Endothelial cell of umbilical vein (primary cell): ENCODE measurements around the gene C2. TPM values are rescaled to one million over a fixed set of nuclear protein-coding genes. Genes with fewer than 3 reads are reported as not detected.

ENCODE experiments used
- BruUV-seq: library from RNA; stranded (reverse); fragments of 400-500 nt; replicated peaks from 2 replicates; lab custom pipeline; 2021; lab: Mats Ljungman, UMichigan
- CTCF ChIA-PET: fragments of 300-600, 350-600 bp; sonication (Branson Sonifier 250); formaldehyde crosslinking; loops from one replicate; lab custom pipeline; 2021; ENCODE audit warnings: antibody characterized with exemption, inconsistent platforms; lab: Charles Lee
- POLR2A ChIA-PET: fragments of 300-600, 350-600 bp; sonication (Branson Sonifier 250); formaldehyde crosslinking; loops from one replicate; lab custom pipeline; 2021; ENCODE audit warnings: antibody characterized with exemption, inconsistent platforms; lab: Charles Lee
- DNase-seq: peaks from one replicate; pipeline ENCODE4 v3.0.0-alpha.2; 2011; ENCODE audit warnings: low read depth, low spot score
- FAIRE-seq: peaks from 2 replicates; lab custom pipeline; 2011; peaks lifted over from hg19 to GRCh38; lab: Jason Lieb, UNC
- H2AFZ ChIP-seq: 2 replicates; pipeline ENCODE4 v1.6.0; 2012; ENCODE audit warnings: low read depth, low read length, control low read depth, inconsistent platforms
- H3K27ac ChIP-seq: 2 replicates; pipeline ENCODE4 v1.5.1; 2011; ENCODE audit warnings: low read depth, mild to moderate bottlenecking, control low read depth, low read length, moderate library complexity; ENCODE audit not compliant: insufficient read depth
- H3K27me3 ChIP-seq, 2 experiments: 2 replicates each; pipeline versions ENCODE4 v1.6.0 to v1.6.1; 2011; ENCODE audit warnings: low read length in 2 of 2, mixed read lengths in 1 of 2; ENCODE audit not compliant: control insufficient read depth in 2 of 2, insufficient read depth in 2 of 2
- H3K36me3 ChIP-seq, 2 experiments: 2 replicates in 1 of 2; 3 replicates in 1 of 2; pipeline ENCODE4 v1.5.1; 2011; ENCODE audit warnings: low read length in 2 of 2, mild to moderate bottlenecking in 1 of 2, moderate library complexity in 1 of 2; ENCODE audit not compliant: control insufficient read depth in 2 of 2, insufficient read depth in 2 of 2; ENCODE audit errors: extremely low read depth in 1 of 2
- H3K4me1 ChIP-seq: 3 replicates; pipeline ENCODE4 v1.5.1; 2011; ENCODE audit warnings: mild to moderate bottlenecking, low read length; ENCODE audit not compliant: control insufficient read depth, insufficient read depth; ENCODE audit errors: extremely low read depth
- H3K4me2 ChIP-seq: 2 replicates; pipeline ENCODE4 v1.6.1; 2011; ENCODE audit warnings: low read length, control low read depth, mixed read lengths; ENCODE audit not compliant: insufficient read depth
- H3K4me3 ChIP-seq, 3 experiments: fragments of 200-600 bp in 1 of 3; sonication (generic), shearing (Covaris generic) in 1 of 3; replicated peaks in 1 of 3; 2 replicates each; pipeline ENCODE4 v1.5.1; 2011 to 2016; ENCODE audit warnings: control low read depth in 3 of 3, low read length in 3 of 3, mild to moderate bottlenecking in 2 of 3, inconsistent platforms in 1 of 3, low read depth in 1 of 3, moderate library complexity in 1 of 3; ENCODE audit not compliant: insufficient read depth in 1 of 3
- H3K79me2 ChIP-seq: 2 replicates; pipeline ENCODE4 v1.6.0; 2012; ENCODE audit warnings: low read length, inconsistent platforms; ENCODE audit not compliant: control insufficient read depth, insufficient read depth
- H3K9ac ChIP-seq: replicated peaks from 2 replicates; pipeline ENCODE3; 2011; ENCODE audit warnings: low read length, control low read depth; ENCODE audit not compliant: insufficient read depth; ENCODE audit errors: extremely low read depth
- H3K9me1 ChIP-seq: replicated peaks from 3 replicates; pipeline ENCODE4 v1.6.0; 2011; ENCODE audit warnings: mild to moderate bottlenecking, low read length; ENCODE audit not compliant: control insufficient read depth, insufficient read depth; ENCODE audit errors: extremely low read depth
- H3K9me3 ChIP-seq: replicated peaks from 2 replicates; pipeline ENCODE4 v1.5.1; 2012; ENCODE audit warnings: low read length, inconsistent platforms; ENCODE audit not compliant: control insufficient read depth, insufficient read depth
- H4K20me1 ChIP-seq: replicated peaks from 2 replicates; pipeline ENCODE3; 2011; ENCODE audit warnings: mild to moderate bottlenecking, low read length; ENCODE audit not compliant: control insufficient read depth, insufficient read depth; ENCODE audit errors: extremely low read depth
- CTCF ChIP-seq, 2 donors: IDR thresholded peaks; 1 replicate in 1 of 2; 2 replicates in 1 of 2; pipeline ENCODE4 v1.5.1; 2011; ENCODE audit warnings: low read length in 2 of 2, mild to moderate bottlenecking in 2 of 2, moderate library complexity in 2 of 2, control low read depth in 1 of 2, inconsistent platforms in 1 of 2, low read depth in 1 of 2; ENCODE audit not compliant: insufficient read depth in 1 of 2; ENCODE audit errors: extremely low read depth in 1 of 2
- EZH2 ChIP-seq: IDR thresholded peaks from 2 replicates; pipeline ENCODE4 v1.6.1; 2012; ENCODE audit warnings: borderline replicate concordance, low read depth, mild to moderate bottlenecking, moderate library complexity, low read length, inconsistent platforms; ENCODE audit not compliant: severe bottlenecking
- GATA2 ChIP-seq: IDR thresholded peaks from 2 replicates; pipeline ENCODE4 v1.7.0; 2011; ENCODE audit warnings: low read depth, mild to moderate bottlenecking, moderate library complexity, mixed read lengths, low read length; ENCODE audit not compliant: insufficient read length, insufficient read depth
- JUN ChIP-seq: IDR thresholded peaks from 2 replicates; pipeline ENCODE4 v1.6.1; 2011; ENCODE audit warnings: borderline replicate concordance, low read depth; ENCODE audit not compliant: insufficient read length, insufficient read depth
- MYC ChIP-seq: IDR thresholded peaks from one replicate; pipeline ENCODE4 v1.6.1; 2011; ENCODE audit warnings: mild to moderate bottlenecking, low read depth, low read length
- POLR2A ChIP-seq: IDR thresholded peaks from 2 replicates; pipeline ENCODE4 v1.6.1; 2012; ENCODE audit warnings: low read depth, mild to moderate bottlenecking, control low read depth, low read length
- POLR2AphosphoS5 ChIP-seq: IDR thresholded peaks from 2 replicates; pipeline ENCODE4 v1.6.1; 2012; ENCODE audit warnings: low read depth, mild to moderate bottlenecking, control low read depth, low read length, moderate library complexity; ENCODE audit not compliant: insufficient read depth
- dilution Hi-C: fragments of 300-500 bp; cut with MboI; formaldehyde crosslinking; loops from one replicate; pipeline ENCODE4 v1.15.0; 2019; ENCODE audit warnings: low sequenced_read_pairs; ENCODE audit not compliant: extremely low pct_ligation_motif_present
- intact Hi-C: fragments of 100-400 bp; cut with micrococcal nuclease; formaldehyde crosslinking; loops from one replicate; pipeline ENCODE4 v1.10.0; 2022
- polyA plus RNA-seq, 4 experiments: library from polyadenylated mRNA; depleted of rRNA in 3 of 4; stranded (reverse) in 3 of 4; unstranded in 1 of 4; fragments of >200 nt; gene quantifications; 2 replicates each; pipeline versions ENCODE4 v1.2.1 to v1.2.3, GENCODE V29; 2011 to 2012; ENCODE audit warnings: missing spikeins in 1 of 4
- total RNA-seq: library from RNA; stranded (reverse); gene quantifications from 2 replicates; pipeline ENCODE4 v1.2.3, GENCODE V29; 2021
- TF ChIP-seq, protein P1 (sequence below): IDR thresholded peaks from 2 replicates; pipeline ENCODE4 v1.6.1; 2011; ENCODE audit not compliant: insufficient read depth, insufficient read length

Gene C2
- total and polyA plus RNA-seq, 2 donors (not counting 3 experiments of a cell fraction or from before 2014, with no cell fraction given), result 0.60 TPM; not detected in 1

DNA sequence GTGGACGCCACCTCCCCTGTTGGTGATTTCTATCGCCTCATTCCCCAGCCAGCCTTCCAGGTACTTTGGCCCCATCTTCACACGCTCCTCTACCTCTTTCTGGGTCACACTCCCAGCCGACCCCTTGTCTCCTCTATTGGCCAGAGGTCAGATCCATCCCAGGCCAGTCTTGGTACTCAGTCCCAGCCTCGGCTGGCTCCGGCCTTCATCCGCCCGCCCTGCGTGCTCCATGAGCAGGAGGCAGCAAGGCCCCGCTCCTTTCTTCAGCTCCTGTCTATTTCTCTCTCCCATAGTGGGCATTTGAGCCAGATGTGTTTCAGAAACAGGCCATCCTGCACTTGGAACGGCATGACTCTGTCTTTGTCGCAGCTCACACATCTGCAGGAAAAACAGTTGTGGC, 34.1 kb downstream of the C2 start:
- Histone ChIP-seq H3K79me2 (peaks cover 25% of the 10 kb centered on the region), H3K36me3 (peaks cover 9 to 42% of the 10 kb centered on the region in 2 experiments), H3K9ac (no peak overlapping the region)

GRCh38 chr6:31963921-31964320, 36.4 kb downstream of the C2 start:
- intact Hi-C loops (no loop called here), dilution Hi-C loops (no loop called here)
- no peak overlapping the region for H3K4me2 ChIP-seq
- DNase-seq (no peak), FAIRE-seq (no peak)
- CTCF ChIA-PET, result interaction anchor here (0.6 kb wide), 1 partner anchor 11 kb away, joined by 3 read pairs; no protein-coding TSS in a partner anchor
- H3K9me3 ChIP-seq, result no peaks in the 10 kb centered on the region
- peaks cover 8% of the 10 kb centered on the region for H3K4me1 ChIP-seq
- no TSS peak for BruUV-seq
- no peaks in the 10 kb centered on the region for H4K20me1 ChIP-seq
- H3K9ac ChIP-seq, result no peak overlapping the region
- peaks cover 10% of the 10 kb centered on the region for H3K79me2 ChIP-seq
- no peaks in the 10 kb centered on the region for H3K9me1 ChIP-seq
- no peak overlapping the region for H3K4me3 ChIP-seq
- POLR2A ChIA-PET, result no interaction called here
- TF ChIP-seq GATA2, result no peak
- TF ChIP-seq POLR2AphosphoS5, result no peak
- no peak for TF ChIP-seq CTCF (IDR thresholded peaks at IDR 0.05; ENCODE audit: extremely low read depth in 1 of 2, insufficient read depth in 1 of 2, low read depth in 1 of 2, low read length in 2 of 2)
- TF ChIP-seq EZH2, result no peak
- TF ChIP-seq POLR2A, result no peak
- TF ChIP-seq JUN, result no peak
- TF ChIP-seq MYC, result no peak
- H3K27me3 ChIP-seq, result no peaks in the 10 kb centered on the region
- H3K27ac ChIP-seq, result no peak overlapping the region
- peaks cover 12 to 56% of the 10 kb centered on the region in 2 experiments for H3K36me3 ChIP-seq
- no peak overlapping the region for H2AFZ ChIP-seq

More for the DNA sequence above, 34.1 kb downstream of the C2 start:
- intact Hi-C loops (no loop called here), dilution Hi-C loops (no loop called here)
- no peaks in the 10 kb centered on the region for H3K9me3 ChIP-seq
- H3K9me1 ChIP-seq, result no peaks in the 10 kb centered on the region
- H3K27me3 ChIP-seq, result no peaks in the 10 kb centered on the region
- no TSS peak for BruUV-seq
- no peak overlapping the region for H2AFZ ChIP-seq
- H3K4me1 ChIP-seq, result peaks cover 17% of the 10 kb centered on the region
- DNase-seq, result no peak
- ChIA-PET POLR2A (no interaction called here), CTCF (no interaction called here)
- TF ChIP-seq POLR2AphosphoS5 (no peak), MYC (no peak), EZH2 (no peak)
- TF ChIP-seq, protein P1, sequence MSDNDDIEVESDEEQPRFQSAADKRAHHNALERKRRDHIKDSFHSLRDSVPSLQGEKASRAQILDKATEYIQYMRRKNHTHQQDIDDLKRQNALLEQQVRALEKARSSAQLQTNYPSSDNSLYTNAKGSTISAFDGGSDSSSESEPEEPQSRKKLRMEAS, result no peak
- H3K4me3 ChIP-seq, result no peak overlapping the region
- no peak overlapping the region for H3K4me2 ChIP-seq
- H3K27ac ChIP-seq, result no peak overlapping the region
- FAIRE-seq, result no peak
- H4K20me1 ChIP-seq, result no peaks in the 10 kb centered on the region
